Panc1 (cell line): Measurements from ENCODE around the gene FAN1. TPM values are rescaled to one million over a fixed set of nuclear protein-coding genes. Genes with fewer than 3 reads are reported as not detected.

ENCODE experiments used
- ATAC-seq: fragments of 200-7000 bp; cut with Tn5 transposase; 2 replicates; pipeline ENCODE4 v1.9.1; 2020; ENCODE audit warnings: mild to moderate bottlenecking, moderate library complexity
- BruUV-seq: library from RNA; stranded (reverse); fragments of 400-500 nt; replicated peaks from 2 replicates; lab custom pipeline; 2021; lab: Mats Ljungman, UMichigan
- CTCF ChIA-PET: fragments of 300-600 bp; sonication (Branson Sonifier 250); formaldehyde crosslinking; loops from one replicate; lab custom pipeline; 2022; ENCODE audit warnings: antibody characterized with exemption; lab: Charles Lee
- POLR2A ChIA-PET: fragments of 300-600 bp; sonication (Branson Sonifier 250); formaldehyde crosslinking; loops from one replicate; lab custom pipeline; 2022; ENCODE audit warnings: antibody characterized with exemption; lab: Charles Lee
- DNase-seq: peaks from one replicate; pipeline ENCODE4 v3.0.0-alpha.2; 2010; ENCODE audit warnings: low read depth, low spot score
- H3K27ac ChIP-seq: 2 replicates; pipeline ENCODE4 v1.5.1; 2011; ENCODE audit warnings: mild to moderate bottlenecking, low read length, inconsistent platforms
- H3K27me3 ChIP-seq: fragments of 200-500 bp; sonication (Bioruptor generic); 2 replicates; pipeline ENCODE4 v1.6.0; 2014; ENCODE audit warnings: low read length, inconsistent platforms; ENCODE audit not compliant: control insufficient read depth, insufficient read depth
- H3K36me3 ChIP-seq: fragments of 200-500 bp; sonication (Bioruptor generic); 2 replicates; pipeline ENCODE4 v1.5.1; 2014; ENCODE audit warnings: inconsistent platforms, mild to moderate bottlenecking, low read length, moderate library complexity; ENCODE audit not compliant: control insufficient read depth, insufficient read depth
- H3K4me1 ChIP-seq: 2 replicates; pipeline ENCODE4 v1.5.1; 2011; ENCODE audit warnings: inconsistent platforms, mild to moderate bottlenecking, low read length, moderate library complexity; ENCODE audit not compliant: control insufficient read depth, insufficient read depth
- H3K4me3 ChIP-seq, 2 experiments: 2 replicates each; pipeline ENCODE4 v1.5.1; 2011 to 2012; ENCODE audit warnings: low read depth in 2 of 2, low read length in 2 of 2, mild to moderate bottlenecking in 2 of 2, inconsistent platforms in 1 of 2, moderate library complexity in 1 of 2
- H3K9me3 ChIP-seq: fragments of 200-500 bp; sonication (Bioruptor generic); 2 replicates; pipeline ENCODE4 v1.5.1; 2014; ENCODE audit warnings: low read depth, mild to moderate bottlenecking, inconsistent platforms, low read length, moderate library complexity; ENCODE audit not compliant: control insufficient read depth, insufficient read depth
- POLR2AphosphoS5 ChIP-seq: IDR thresholded peaks from 2 replicates; pipeline ENCODE4 v1.6.1; 2012; ENCODE audit warnings: mild to moderate bottlenecking, low read depth, low read length, moderate library complexity
- SIN3A ChIP-seq: IDR thresholded peaks from 2 replicates; pipeline ENCODE4 v1.6.1; 2012; ENCODE audit warnings: low read depth, mild to moderate bottlenecking, low read length, moderate library complexity, borderline replicate concordance; ENCODE audit not compliant: insufficient read depth
- TCF7L2 ChIP-seq: IDR thresholded peaks from 2 replicates; pipeline ENCODE4 v1.6.1; 2011; ENCODE audit warnings: mild to moderate bottlenecking, low read depth, low read length, inconsistent platforms
- in situ Hi-C: cut with HindIII; loops from 2 replicates; pipeline ENCODE4 v1.10.0; 2016; ENCODE audit warnings: low sequenced_read_pairs, low pct_unique_long_range_greater_than_20kb
- intact Hi-C: fragments of 100-400 bp; cut with micrococcal nuclease; formaldehyde crosslinking; loops from one replicate; pipeline ENCODE4 v1.10.0; 2022; ENCODE audit not compliant: unreplicated experiment
- total RNA-seq: library from RNA; stranded (reverse); gene quantifications from one replicate; pipeline ENCODE4 v1.2.1, GENCODE V29; 2021; ENCODE audit not compliant: unreplicated experiment
- TF ChIP-seq, protein P1 (sequence below): fragments of 450-650 bp; IDR thresholded peaks from 2 replicates; pipeline ENCODE4 v1.5.1; 2017; ENCODE audit warnings: mild to moderate bottlenecking
- TF ChIP-seq, protein P2 (sequence below), 2 experiments: IDR thresholded peaks; 2 replicates each; pipeline ENCODE4 v1.6.1; 2011 to 2012; ENCODE audit warnings: low read depth in 2 of 2, control low read depth in 1 of 2, low read length in 1 of 2, mild to moderate bottlenecking in 1 of 2, moderate library complexity in 1 of 2; ENCODE audit not compliant: insufficient read depth in 1 of 2

FAN1 gene
- total RNA-seq, 1 experiment from 2014 or later: 16.4 TPM

DNA sequence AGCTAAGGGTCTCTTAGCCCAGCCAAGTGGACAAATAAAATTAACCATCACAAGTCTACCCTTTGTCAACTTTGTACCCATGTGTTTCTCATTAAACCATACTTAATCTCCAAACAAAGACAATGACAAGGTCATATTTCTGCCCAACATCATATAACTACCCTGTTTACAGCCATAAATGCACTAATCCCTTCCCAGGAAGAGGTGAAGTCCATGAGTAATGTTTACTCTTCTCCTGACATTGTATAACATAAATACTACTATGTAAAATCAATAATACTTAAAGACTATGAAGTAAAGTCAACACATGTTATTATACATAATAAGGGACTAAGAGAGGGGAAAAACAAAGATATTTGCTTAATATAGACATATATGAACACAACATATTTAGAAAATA lies 38.5 kb upstream of the FAN1 start:
- no TSS peak for BruUV-seq
- CTCF ChIA-PET: no interaction called here
- in situ Hi-C loops: no loop called here
- Histone ChIP-seq H3K9me3 (no peaks in the 10 kb centered on the region), H3K4me1 (no peaks in the 10 kb centered on the region), H3K4me3 (no peak overlapping the region), H3K27ac (no peak overlapping the region), H3K27me3 (peaks cover 5% of the 10 kb centered on the region; the same call in 1 of the 2 replicates), H3K36me3 (no peaks in the 10 kb centered on the region)
- no peak for ATAC-seq
- POLR2A ChIA-PET: interaction anchor here (0.6 kb wide), 1 partner anchor 30 kb away, joined by 3 read pairs; no protein-coding TSS in a partner anchor
- no peak for DNase-seq
- TF ChIP-seq, protein P1, sequence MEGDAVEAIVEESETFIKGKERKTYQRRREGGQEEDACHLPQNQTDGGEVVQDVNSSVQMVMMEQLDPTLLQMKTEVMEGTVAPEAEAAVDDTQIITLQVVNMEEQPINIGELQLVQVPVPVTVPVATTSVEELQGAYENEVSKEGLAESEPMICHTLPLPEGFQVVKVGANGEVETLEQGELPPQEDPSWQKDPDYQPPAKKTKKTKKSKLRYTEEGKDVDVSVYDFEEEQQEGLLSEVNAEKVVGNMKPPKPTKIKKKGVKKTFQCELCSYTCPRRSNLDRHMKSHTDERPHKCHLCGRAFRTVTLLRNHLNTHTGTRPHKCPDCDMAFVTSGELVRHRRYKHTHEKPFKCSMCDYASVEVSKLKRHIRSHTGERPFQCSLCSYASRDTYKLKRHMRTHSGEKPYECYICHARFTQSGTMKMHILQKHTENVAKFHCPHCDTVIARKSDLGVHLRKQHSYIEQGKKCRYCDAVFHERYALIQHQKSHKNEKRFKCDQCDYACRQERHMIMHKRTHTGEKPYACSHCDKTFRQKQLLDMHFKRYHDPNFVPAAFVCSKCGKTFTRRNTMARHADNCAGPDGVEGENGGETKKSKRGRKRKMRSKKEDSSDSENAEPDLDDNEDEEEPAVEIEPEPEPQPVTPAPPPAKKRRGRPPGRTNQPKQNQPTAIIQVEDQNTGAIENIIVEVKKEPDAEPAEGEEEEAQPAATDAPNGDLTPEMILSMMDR: no peak
- no peak for TF ChIP-seq SIN3A
- TF ChIP-seq POLR2AphosphoS5: no peak
- TF ChIP-seq TCF7L2: no peak
- TF ChIP-seq, protein P2, sequence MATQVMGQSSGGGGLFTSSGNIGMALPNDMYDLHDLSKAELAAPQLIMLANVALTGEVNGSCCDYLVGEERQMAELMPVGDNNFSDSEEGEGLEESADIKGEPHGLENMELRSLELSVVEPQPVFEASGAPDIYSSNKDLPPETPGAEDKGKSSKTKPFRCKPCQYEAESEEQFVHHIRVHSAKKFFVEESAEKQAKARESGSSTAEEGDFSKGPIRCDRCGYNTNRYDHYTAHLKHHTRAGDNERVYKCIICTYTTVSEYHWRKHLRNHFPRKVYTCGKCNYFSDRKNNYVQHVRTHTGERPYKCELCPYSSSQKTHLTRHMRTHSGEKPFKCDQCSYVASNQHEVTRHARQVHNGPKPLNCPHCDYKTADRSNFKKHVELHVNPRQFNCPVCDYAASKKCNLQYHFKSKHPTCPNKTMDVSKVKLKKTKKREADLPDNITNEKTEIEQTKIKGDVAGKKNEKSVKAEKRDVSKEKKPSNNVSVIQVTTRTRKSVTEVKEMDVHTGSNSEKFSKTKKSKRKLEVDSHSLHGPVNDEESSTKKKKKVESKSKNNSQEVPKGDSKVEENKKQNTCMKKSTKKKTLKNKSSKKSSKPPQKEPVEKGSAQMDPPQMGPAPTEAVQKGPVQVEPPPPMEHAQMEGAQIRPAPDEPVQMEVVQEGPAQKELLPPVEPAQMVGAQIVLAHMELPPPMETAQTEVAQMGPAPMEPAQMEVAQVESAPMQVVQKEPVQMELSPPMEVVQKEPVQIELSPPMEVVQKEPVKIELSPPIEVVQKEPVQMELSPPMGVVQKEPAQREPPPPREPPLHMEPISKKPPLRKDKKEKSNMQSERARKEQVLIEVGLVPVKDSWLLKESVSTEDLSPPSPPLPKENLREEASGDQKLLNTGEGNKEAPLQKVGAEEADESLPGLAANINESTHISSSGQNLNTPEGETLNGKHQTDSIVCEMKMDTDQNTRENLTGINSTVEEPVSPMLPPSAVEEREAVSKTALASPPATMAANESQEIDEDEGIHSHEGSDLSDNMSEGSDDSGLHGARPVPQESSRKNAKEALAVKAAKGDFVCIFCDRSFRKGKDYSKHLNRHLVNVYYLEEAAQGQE (IDR thresholded peaks at IDR 0.05; ENCODE audit: insufficient read depth in 1 of 2, low read depth in 2 of 2, low read length in 1 of 2): no peak
- intact Hi-C loops: no loop called here

DNA sequence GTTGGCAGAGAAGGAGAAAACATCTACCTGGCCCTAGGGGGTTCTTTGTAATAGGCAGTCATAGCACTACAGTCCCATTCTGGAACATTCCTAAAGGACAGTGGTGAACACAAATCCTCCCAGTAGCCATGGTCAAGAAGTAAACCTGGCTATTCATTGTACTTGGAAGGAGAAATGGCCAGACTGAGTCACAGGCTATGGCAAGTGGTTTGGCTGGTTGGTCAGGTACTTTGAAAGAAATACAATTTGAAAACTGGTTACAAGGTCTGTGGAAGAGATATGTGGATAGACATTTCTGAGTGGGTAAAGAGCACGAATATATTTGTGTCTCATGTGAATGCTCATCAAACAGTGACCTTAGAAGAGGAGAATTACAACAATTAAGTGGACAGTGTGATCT lies 33.0 kb upstream of the FAN1 start:
- DNase-seq (no peak), ATAC-seq (no peak)
- TF ChIP-seq, protein P2 (IDR thresholded peaks at IDR 0.05; ENCODE audit: insufficient read depth in 1 of 2, low read depth in 2 of 2, low read length in 1 of 2): no peak
- no peak for TF ChIP-seq TCF7L2
- TF ChIP-seq, protein P1: no peak
- TF ChIP-seq POLR2AphosphoS5: no peak
- TF ChIP-seq SIN3A: no peak
- POLR2A ChIA-PET: no interaction called here
- H3K27ac ChIP-seq: no peak overlapping the region
- CTCF ChIA-PET: no interaction called here
- no peaks in the 10 kb centered on the region for H3K4me1 ChIP-seq
- H3K4me3 ChIP-seq: no peak overlapping the region
- 0 out of 2 replicates have a peak, but pooled peaks cover 2% of the 10 kb centered on the region for H3K27me3 ChIP-seq
- no peaks in the 10 kb centered on the region for H3K36me3 ChIP-seq
- in situ Hi-C loops (no loop called here), intact Hi-C loops (no loop called here)
- no peaks in the 10 kb centered on the region for H3K9me3 ChIP-seq
- no TSS peak for BruUV-seq
